ENCODE results near the gene HAVCR2. TPM values are rescaled to one million over a fixed set of nuclear protein-coding genes. Genes with fewer than 3 reads are reported as not detected.
A peak's percentile ranks its signal among the peaks of the same experiment; 100 is the strongest.

Gene HAVCR2
- polyA plus RNA-seq, 1 of the 3 experiments (the other 2 are of a cell fraction): 0.12 TPM

- H3F3A ChIP-seq (replicated peaks; ENCODE audit: insufficient read depth): peaks cover 7% of the 10 kb centered on the region
- H3K4me2 ChIP-seq: no peak overlapping the region
- TF ChIP-seq SIN3A (IDR thresholded peaks at IDR 0.05; ENCODE audit: borderline replicate concordance, low read depth, low read length) (0 out of 2 replicates have a peak, but pooled peaks have one; percentile 43), RXRA (IDR thresholded peaks at IDR 0.05; ENCODE audit: borderline replicate concordance, low read depth) (no peak), MXI1 (IDR thresholded peaks at IDR 0.05; ENCODE audit: low read depth, low read length) (peak; percentile 53; the same call in 1 of the 2 replicates), SMC3 (IDR thresholded peaks at IDR 0.05; ENCODE audit: low read depth, low read length) (peak; percentile 57), RCOR1 (IDR thresholded peaks at IDR 0.05; ENCODE audit: low read length) (no peak), IRF3 (IDR thresholded peaks at IDR 0.05; ENCODE audit: low read depth, low read length) (no peak), RAD21 (IDR thresholded peaks at IDR 0.05; ENCODE audit: low read length) (peak; percentile 83)
- TF ChIP-seq, protein P1, sequence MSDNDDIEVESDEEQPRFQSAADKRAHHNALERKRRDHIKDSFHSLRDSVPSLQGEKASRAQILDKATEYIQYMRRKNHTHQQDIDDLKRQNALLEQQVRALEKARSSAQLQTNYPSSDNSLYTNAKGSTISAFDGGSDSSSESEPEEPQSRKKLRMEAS (IDR thresholded peaks at IDR 0.05; ENCODE audit: low read depth): 0 out of 2 replicates have a peak, but pooled peaks have one; percentile 19
- TF ChIP-seq, protein P2, sequence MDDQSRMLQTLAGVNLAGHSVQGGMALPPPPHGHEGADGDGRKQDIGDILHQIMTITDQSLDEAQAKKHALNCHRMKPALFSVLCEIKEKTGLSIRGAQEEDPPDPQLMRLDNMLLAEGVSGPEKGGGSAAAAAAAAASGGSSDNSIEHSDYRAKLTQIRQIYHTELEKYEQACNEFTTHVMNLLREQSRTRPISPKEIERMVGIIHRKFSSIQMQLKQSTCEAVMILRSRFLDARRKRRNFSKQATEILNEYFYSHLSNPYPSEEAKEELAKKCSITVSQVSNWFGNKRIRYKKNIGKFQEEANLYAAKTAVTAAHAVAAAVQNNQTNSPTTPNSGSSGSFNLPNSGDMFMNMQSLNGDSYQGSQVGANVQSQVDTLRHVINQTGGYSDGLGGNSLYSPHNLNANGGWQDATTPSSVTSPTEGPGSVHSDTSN (IDR thresholded peaks at IDR 0.05): no peak
- TF ChIP-seq, protein P3, sequence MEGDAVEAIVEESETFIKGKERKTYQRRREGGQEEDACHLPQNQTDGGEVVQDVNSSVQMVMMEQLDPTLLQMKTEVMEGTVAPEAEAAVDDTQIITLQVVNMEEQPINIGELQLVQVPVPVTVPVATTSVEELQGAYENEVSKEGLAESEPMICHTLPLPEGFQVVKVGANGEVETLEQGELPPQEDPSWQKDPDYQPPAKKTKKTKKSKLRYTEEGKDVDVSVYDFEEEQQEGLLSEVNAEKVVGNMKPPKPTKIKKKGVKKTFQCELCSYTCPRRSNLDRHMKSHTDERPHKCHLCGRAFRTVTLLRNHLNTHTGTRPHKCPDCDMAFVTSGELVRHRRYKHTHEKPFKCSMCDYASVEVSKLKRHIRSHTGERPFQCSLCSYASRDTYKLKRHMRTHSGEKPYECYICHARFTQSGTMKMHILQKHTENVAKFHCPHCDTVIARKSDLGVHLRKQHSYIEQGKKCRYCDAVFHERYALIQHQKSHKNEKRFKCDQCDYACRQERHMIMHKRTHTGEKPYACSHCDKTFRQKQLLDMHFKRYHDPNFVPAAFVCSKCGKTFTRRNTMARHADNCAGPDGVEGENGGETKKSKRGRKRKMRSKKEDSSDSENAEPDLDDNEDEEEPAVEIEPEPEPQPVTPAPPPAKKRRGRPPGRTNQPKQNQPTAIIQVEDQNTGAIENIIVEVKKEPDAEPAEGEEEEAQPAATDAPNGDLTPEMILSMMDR (IDR thresholded peaks at IDR 0.05): peak; percentile 95
- H3K36me3 ChIP-seq (replicated peaks in 1 of 2; ENCODE audit: control insufficient read depth in 1 of 2, insufficient read depth in 2 of 2, low read length in 1 of 2): no peaks in the 10 kb centered on the region
- no peak overlapping the region; the same call in 1 of the 2 replicates for H2AFZ ChIP-seq (ENCODE audit: low read depth)
- WGBS (ENCODE audit: low lambda C conversion rate): 48% methylated on average over 13 of the region's 14 CpGs
- H3K4me1 ChIP-seq (ENCODE audit: control insufficient read depth in 1 of 2, insufficient read depth in 2 of 2, low read depth in 1 of 2, low read length in 1 of 2): 0 out of 4 replicates have a peak, but pooled peaks cover 0 to 1% of the 10 kb centered on the region in 2 experiments
- no peaks in the 10 kb centered on the region for H3K9me2 ChIP-seq
- H3K9ac ChIP-seq: no peak overlapping the region
- no peak overlapping the region; a peak in 1 of 4 replicates for H3K4me3 ChIP-seq (ENCODE audit: low read depth in 2 of 2, low read length in 1 of 2)
- no peaks in the 10 kb centered on the region for H4K20me1 ChIP-seq (ENCODE audit: insufficient read depth)
- ChIA-PET POLR2A (no interaction called here), CTCF (interaction anchor here (0.6 to 2.4 kb wide), 32 partner anchors 9 to 596 kb away, joined by 3 to 18 read pairs (median 4); partner anchors contain the start of gene GARIN3)
- H3K9me3 ChIP-seq: no peaks in the 10 kb centered on the region
- no peaks in the 10 kb centered on the region for H3K79me2 ChIP-seq (ENCODE audit: insufficient read depth)
- DNase-seq: peak; percentile 65
- H3K27ac ChIP-seq (ENCODE audit: low read depth in 2 of 2, low read length in 1 of 2): no peak overlapping the region
- H3K27me3 ChIP-seq (ENCODE audit: insufficient read depth): no peaks in the 10 kb centered on the region; the same call in 1 of the 2 replicates
Observed at GRCh38 chr5:157148734-157149615, 40.1 kb upstream of the HAVCR2 start.

All from SK-N-SH (cell line).